GM19035 (cell line): ENCODE data around the gene PTH1R.

Experiments used
- ATAC-seq: cut with Tn5 transposase; IDR thresholded peaks from one replicate; pipeline ENCODE4 v1.9.1; 2021; ENCODE audit not compliant: unreplicated experiment

Gene PTH1R

DNA sequence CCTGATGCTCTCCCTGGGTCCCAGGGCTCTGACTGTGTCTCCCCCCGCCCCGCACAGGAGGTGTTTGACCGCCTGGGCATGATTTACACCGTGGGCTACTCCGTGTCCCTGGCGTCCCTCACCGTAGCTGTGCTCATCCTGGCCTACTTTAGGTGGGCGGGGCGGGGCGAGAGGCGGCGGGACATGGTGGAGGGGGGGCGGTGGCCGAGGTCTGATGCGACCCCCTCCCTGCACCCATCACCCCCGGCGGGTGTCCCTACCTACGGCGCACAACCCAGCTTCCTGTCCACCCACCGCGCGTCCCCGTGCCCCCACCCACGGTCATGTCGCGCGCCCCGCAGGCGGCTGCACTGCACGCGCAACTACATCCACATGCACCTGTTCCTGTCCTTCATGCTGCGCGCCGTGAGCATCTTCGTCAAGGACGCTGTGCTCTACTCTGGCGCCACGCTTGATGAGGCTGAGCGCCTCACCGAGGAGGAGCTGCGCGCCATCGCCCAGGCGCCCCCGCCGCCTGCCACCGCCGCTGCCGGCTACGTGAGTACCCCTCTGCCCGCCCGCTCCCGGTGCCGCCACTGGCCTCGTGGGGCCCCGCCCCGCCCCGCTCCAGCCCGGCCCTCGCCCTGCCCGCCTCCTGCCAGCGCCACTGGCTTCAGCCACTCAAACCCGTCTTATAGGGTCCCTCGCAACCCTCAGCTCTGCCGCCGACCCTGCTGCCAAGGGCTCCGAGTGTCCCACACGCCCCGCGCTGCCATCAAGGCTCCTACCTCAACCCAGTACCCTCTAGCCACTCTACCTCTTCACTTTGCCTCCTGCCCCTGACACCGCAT, 21.0 kb downstream of the PTH1R start:
- no peak for ATAC-seq

- ATAC-seq = no peak
These were observed 21.9 kb downstream of the PTH1R start for GRCh38 chr3:46899151-46900006.

DNA sequence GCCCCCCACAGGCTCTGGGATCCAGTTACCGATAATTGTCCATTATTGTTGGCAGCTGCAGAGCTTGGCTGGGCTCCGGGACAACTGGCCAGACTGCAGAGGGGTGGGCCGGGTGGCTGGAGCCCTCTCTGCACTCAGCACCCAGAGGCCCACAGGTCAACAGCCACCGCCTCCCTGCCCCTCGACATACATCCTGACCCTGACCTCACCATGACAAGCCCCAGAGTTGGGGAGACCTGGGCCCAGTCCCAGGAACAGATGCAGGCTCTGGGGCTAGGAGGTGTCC, 22.4 kb downstream of the PTH1R start:
- no peak for ATAC-seq

- no peak for ATAC-seq
These were observed 22.8 kb downstream of the PTH1R start for GRCh38 chr3:46900356-46900755.

- no peak for ATAC-seq
These were observed 23.5 kb downstream of the PTH1R start for GRCh38 chr3:46901061-46901460.

GRCh38 chr3:46901591-46902187, 24.2 kb downstream of the PTH1R start:
- ATAC-seq = no peak

DNA sequence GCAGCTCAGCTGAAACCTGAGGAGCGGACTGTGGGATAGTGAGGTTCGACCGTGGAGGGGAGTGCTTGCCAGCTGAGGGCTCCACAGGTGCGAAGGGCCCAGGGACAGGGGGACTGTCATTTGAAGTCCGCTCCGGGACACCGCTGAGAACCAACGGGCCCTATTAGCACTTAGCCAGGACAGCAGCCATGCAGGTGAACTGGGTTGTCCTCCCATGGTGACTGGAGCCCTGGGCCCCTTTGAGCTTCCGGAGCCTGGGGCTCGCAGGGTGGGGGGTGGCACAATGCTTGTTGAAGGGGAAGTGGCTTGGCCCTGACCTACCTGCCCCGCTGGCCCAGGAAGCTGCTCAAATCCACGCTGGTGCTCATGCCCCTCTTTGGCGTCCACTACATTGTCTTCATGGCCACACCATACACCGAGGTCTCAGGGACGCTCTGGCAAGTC, 24.7 kb downstream of the PTH1R start:
- ATAC-seq = no peak

GRCh38 chr3:46903341-46904302, 26.1 kb downstream of the PTH1R start:
- ATAC-seq = no peak

DNA sequence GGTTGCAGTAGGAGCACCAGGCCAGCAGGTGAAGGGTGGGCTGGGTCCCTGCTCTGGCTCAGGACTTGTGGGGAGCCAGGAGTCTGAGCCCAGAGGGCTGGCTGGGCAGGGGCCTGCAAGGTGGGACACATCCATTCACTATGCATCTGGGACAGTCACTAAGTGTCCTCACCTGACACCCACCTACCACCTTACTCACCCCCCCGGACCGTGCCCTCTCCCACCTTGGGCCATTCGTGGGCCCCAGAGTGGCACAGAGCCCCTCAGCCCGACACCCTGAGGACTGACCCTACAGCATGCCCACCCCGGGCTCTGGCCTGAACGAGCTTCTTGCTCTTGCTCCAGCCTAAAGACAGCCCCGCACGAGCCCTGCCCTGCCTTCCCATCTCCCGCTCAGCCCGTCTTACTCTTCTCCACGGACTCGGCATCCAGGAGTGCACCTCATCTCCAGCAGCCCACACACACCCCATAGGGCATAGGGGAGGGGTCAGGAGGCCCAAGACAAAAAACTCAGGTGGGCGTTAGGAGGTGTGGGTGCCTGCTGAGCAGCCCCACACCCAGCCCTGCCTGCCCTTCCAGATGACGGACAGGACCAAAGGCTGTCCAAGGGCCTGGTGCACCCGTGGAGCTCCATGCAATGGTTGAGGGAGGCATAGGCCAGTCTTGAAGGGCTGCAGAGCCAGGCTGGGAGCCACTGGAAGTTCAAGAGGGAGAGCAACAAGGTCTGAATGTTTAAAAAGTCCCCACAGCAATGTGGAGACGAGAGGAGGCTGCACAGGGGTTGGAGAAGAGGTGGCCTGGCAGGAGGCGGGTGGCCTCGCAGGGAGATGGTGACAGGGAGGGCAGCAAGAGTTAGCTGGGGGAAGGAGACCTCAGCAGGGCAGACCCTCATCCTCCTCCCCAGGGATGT, 27.0 kb downstream of the PTH1R start:
- ATAC-seq = no peak

DNA sequence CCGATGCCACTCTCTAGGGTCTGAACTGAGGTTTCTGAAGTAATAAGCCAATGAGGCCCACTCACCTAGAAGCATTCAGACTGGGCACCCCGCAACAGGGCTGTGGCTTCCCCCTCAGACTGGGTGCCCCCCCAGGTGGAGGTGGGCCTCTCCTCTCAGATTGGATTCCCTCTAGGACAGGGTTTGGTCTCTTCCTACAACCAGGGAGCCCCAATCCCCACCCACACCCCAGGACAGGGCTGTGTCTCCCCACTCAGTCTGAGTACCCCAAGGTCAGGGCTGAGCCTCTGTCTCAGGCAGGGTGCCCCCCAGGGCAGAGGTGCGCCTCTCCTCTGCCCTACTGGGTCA, 27.7 kb downstream of the PTH1R start:
- ATAC-seq = no peak

GRCh38 chr3:46905661-46906451, 28.3 kb downstream of the PTH1R start:
- no peak for ATAC-seq

- no peak for ATAC-seq
These were observed 29.0 kb downstream of the PTH1R start for GRCh38 chr3:46906471-46907058.

DNA sequence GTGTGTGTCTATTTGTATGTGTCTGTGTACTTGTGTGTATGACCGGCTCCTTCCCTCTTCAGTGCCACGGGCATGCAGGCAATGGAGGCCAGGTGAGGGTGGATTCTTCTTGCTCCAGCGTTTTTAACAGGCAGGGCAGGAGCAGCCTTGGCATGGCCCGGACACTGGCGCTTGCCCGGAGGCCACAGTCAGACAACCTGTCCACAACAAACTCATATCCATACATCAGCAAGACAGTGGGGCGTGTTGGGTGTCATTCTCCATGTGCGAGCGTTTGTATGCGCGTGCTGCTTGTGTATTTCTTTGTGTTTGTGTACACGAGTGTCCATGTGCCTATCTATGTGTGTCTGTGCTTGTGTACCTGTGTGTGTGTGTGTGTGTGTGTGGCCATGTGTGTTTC, 29.8 kb downstream of the PTH1R start:
- no peak for ATAC-seq

- ATAC-seq = no peak
These were observed 30.4 kb downstream of the PTH1R start for GRCh38 chr3:46907960-46908293.

DNA sequence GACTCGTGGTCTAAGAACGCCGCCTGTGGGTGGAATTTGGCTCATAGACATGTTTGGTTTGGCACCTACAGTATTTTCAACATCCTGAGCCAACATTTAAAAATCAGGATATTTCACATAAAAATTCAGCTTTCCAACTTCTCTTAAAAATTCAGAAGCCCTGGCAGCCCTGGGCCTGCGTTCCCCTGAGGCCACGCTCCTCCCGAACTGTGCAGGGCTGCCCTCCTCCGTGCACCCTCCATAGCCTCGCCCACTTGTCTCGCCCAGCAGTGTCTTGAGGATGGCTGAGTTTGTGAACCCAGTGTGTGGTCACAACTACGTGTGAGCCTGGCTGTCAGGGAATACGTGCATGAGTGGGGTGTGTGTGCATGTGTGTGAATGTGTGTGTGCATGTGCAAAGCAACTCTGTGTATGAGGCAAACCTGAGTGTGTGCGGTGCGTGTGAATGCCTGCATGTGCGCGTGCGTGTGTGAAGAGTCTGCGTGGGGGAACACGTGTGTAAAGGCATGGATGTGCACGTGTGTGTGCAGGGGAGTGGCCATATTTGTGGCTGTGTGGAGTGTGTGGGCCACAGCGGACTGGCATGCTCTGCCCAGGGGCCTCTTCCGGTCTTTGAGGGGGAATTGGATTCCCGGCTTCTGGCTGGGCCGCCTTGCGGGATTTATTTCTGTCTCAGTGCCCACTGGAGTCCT, 30.9 kb downstream of the PTH1R start:
- no peak for ATAC-seq

- ATAC-seq = no peak
These were observed 31.5 kb downstream of the PTH1R start for GRCh38 chr3:46908986-46909534.

DNA sequence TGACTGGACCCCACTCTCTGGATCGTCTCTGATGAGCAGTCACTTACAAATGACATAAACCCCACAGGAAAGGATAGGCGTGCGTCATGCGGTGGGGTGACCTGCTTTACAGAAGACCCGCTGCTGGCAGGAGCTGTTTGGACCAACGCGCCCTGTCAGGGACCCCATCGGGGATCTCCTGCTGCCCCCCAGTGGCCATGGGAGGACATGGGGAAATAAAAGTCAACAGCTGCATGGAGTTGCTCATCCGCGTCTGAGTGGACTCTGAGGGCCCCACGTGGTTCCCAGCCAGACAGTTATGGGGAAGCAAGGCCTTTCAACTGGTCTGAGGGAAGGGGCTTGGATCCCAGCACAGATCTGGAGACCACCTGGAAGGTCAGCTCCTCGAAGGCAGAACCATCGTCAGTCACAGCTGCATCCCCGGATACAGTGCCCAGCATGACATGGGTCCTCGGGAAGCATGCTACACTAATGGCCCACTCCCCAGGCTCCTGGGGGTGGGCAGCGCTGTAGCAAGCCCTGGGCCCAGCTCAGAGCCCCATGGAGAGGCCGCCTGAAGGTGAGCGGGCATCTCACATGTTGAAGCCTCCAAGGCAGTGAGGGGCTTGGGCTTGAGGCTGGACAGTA, 32.1 kb downstream of the PTH1R start:
- ATAC-seq = no peak
